Right atrium auricular region (tissue), 2 donors: Measurements from ENCODE around the gene ZBTB7C. TPM values are rescaled to one million over a fixed set of nuclear protein-coding genes. Genes with fewer than 3 reads are reported as not detected.

Source experiments
- DNase-seq: peaks from one replicate; pipeline ENCODE4 v3.0.0-alpha.2; 2019; ENCODE audit warnings: low spot score
- H3K27ac ChIP-seq, 2 donors: fragments of 200-600 bp; sonication (generic); 1 replicate in 1 of 2; 2 replicates in 1 of 2; pipeline ENCODE4 v1.5.1; 2016 to 2019
- H3K27me3 ChIP-seq, 2 donors: fragments of 200-600 bp; sonication (generic); one replicate each; pipeline versions ENCODE4 v1.5.1 to v1.6.0; 2017 to 2019
- H3K36me3 ChIP-seq: fragments of 200-600 bp; sonication (generic); one replicate; pipeline ENCODE4 v1.5.1; 2016
- H3K4me1 ChIP-seq, 2 donors: fragments of 200-600 bp; sonication (generic); one replicate each; pipeline versions ENCODE4 v1.5.1 to v1.6.0; 2017 to 2019
- H3K4me3 ChIP-seq, 2 donors: fragments of 200-600 bp; sonication (generic); 1 replicate in 1 of 2; 2 replicates in 1 of 2; pipeline ENCODE4 v1.5.1; 2017 to 2019; ENCODE audit warnings: mild to moderate bottlenecking in 1 of 2, moderate library complexity in 1 of 2
- H3K9me3 ChIP-seq, 2 donors: fragments of 200-600 bp; sonication (generic); one replicate each; pipeline ENCODE4 v1.5.1; 2019
- total RNA-seq, 2 donors: library from RNA; depleted of rRNA; stranded (reverse); fragments of >200 nt; gene quantifications; one replicate each; pipeline ENCODE4 v1.1.0, GENCODE V29; 2016
- TF ChIP-seq, protein P1 (sequence below), 2 donors: fragments of 200-600 bp; sonication (generic); IDR thresholded peaks; one replicate each; pipeline ENCODE4 v1.5.1; 2019; ENCODE audit warnings: antibody characterized with exemption in 2 of 2

The ZBTB7C gene
- total RNA-seq, 2 donors from 2014 or later, result 1.8 to 7.7 TPM

DNA sequence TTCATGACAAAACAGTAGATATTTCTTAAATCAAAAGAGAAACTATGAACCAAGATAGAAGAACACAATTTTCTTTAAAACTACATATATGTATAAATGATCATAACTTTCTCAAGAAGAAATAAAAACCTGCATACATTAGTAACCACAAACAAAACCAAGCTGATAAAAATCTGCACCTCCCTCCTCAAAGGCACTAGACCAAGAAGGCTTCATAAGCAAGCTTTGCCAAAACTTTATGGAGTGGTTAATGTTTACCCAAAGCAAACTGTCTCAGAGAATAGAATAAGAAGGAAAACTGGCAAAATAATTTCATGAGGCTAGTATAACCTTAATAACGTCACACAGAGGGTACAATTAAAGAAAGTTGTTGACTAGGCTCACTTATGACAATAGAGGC is 138.3 kb downstream of the ZBTB7C start:
- DNase-seq, result no peak
- Histone ChIP-seq H3K27ac (no peak overlapping the region), H3K36me3 (no peaks in the 10 kb centered on the region), H3K4me1 (no peaks in the 10 kb centered on the region), H3K9me3 (no peaks in the 10 kb centered on the region), H3K27me3 (no peaks in the 10 kb centered on the region), H3K4me3 (no peak overlapping the region)
- TF ChIP-seq, protein P1, sequence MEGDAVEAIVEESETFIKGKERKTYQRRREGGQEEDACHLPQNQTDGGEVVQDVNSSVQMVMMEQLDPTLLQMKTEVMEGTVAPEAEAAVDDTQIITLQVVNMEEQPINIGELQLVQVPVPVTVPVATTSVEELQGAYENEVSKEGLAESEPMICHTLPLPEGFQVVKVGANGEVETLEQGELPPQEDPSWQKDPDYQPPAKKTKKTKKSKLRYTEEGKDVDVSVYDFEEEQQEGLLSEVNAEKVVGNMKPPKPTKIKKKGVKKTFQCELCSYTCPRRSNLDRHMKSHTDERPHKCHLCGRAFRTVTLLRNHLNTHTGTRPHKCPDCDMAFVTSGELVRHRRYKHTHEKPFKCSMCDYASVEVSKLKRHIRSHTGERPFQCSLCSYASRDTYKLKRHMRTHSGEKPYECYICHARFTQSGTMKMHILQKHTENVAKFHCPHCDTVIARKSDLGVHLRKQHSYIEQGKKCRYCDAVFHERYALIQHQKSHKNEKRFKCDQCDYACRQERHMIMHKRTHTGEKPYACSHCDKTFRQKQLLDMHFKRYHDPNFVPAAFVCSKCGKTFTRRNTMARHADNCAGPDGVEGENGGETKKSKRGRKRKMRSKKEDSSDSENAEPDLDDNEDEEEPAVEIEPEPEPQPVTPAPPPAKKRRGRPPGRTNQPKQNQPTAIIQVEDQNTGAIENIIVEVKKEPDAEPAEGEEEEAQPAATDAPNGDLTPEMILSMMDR (IDR thresholded peaks at IDR 0.05), result no peak

DNA sequence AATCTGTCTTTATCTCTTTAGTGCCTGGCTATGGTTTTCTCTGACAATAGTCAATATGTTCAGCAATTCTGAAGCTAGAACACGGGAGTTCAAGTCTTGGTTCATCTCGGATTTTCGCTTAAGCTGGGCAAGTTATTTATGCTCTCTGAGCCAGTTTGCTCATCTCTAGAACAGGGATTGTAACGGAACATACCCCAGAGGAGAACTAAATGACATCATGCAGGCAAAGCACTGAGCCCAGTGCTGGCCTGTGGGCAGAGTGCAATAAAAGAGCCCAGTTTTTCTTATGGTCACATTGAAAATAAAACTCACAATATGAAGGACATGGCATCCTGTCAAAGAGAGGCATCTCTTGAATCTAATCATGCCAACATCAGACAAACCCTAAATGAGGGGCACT is 143.9 kb downstream of the ZBTB7C start:
- no peaks in the 10 kb centered on the region for H3K4me1 ChIP-seq
- no peaks in the 10 kb centered on the region for H3K27me3 ChIP-seq
- no peaks in the 10 kb centered on the region for H3K9me3 ChIP-seq
- DNase-seq, result no peak
- TF ChIP-seq, protein P1 (IDR thresholded peaks at IDR 0.05), result no peak
- no peak overlapping the region for H3K27ac ChIP-seq
- no peak overlapping the region for H3K4me3 ChIP-seq
- H3K36me3 ChIP-seq, result no peaks in the 10 kb centered on the region

DNA sequence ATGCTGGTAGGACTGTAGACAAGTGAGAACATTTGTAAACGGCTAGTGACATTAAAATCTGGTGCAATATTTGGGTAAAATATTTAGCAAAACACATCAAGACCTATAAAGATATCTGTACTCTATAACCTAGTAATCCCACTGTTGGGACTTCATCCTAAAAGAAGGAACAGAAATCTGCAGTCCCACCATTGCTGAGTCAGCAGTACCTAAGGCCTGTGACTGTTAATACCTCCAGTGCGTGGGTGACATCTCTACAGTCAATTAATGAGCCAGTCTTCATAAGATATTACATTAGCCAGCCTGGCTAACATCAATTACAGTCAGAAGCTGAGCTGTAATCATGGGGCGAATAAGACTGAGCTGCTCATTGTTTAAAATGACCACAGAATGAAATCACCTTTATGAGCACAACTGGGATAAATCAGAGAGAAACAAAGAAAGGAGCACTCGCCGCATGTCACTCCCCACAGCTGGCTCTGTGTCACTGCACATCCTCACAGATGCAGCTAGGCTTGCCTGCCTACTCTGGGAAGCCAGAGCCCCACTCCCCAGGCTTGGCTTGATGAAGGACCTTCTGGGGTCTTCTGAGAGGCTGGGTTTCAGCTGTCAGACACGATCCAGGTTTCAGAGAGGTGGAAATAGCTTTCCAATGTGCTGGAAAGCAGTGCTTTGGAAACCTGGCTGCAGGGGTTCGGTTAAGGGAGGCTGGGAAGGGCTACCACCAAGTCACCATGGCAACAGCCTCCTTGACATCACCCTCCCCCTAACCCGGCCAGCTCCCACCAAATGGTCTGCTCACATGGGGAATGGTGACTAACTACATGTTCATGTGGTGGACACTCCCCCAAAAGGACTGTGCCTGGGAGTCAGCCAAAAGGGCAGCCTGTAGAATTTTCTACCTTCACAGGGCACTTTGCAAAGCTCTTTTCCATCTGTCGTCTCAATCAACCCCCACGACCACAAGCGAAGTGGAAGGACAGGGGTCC is 145.0 kb downstream of the ZBTB7C start:
- DNase-seq, result no peak
- H3K27ac ChIP-seq, result no peak overlapping the region
- TF ChIP-seq, protein P1 (IDR thresholded peaks at IDR 0.05), result no peak

DNA sequence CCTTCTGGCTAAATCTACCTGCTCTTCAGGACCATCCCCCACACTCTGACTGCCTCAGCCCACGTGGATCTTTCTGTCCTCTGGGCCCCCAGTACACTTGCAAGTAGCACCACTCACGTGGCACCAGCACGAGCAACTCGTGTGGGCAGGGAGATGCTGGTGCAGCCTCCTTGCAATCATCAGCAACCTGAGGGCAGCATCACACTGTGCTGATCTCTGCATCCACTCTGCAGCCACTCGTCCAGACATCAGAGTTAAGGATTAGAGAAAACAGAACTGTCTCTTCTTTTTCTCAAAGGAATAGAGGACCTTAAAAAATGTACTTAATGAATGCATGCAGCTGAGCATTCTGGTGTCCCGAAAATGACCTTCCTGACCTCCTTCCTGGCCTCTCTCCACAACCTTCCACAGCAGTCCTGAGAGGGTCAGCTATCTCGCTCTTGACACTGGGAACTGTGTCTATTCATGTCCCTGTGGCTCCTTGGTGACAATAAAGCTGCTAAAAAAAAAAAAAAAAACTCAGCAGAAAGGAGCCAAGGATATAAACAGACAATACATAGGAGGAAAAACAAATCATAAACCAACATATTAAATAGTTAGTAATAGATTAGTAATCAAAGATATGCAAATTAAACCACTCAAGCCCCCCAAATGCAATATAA is 145.9 kb downstream of the ZBTB7C start:
- no peak for DNase-seq
- Histone ChIP-seq H3K4me1 (no peaks in the 10 kb centered on the region), H3K4me3 (no peak overlapping the region), H3K9me3 (no peaks in the 10 kb centered on the region), H3K27ac (no peak overlapping the region), H3K36me3 (no peaks in the 10 kb centered on the region), H3K27me3 (no peaks in the 10 kb centered on the region)
- TF ChIP-seq, protein P1 (IDR thresholded peaks at IDR 0.05), result no peak

More for the DNA sequence above, 145.0 kb downstream of the ZBTB7C start:
- Histone ChIP-seq H3K27me3 (no peaks in the 10 kb centered on the region), H3K36me3 (no peaks in the 10 kb centered on the region), H3K4me3 (no peak overlapping the region), H3K4me1 (no peaks in the 10 kb centered on the region), H3K9me3 (no peaks in the 10 kb centered on the region)

DNA sequence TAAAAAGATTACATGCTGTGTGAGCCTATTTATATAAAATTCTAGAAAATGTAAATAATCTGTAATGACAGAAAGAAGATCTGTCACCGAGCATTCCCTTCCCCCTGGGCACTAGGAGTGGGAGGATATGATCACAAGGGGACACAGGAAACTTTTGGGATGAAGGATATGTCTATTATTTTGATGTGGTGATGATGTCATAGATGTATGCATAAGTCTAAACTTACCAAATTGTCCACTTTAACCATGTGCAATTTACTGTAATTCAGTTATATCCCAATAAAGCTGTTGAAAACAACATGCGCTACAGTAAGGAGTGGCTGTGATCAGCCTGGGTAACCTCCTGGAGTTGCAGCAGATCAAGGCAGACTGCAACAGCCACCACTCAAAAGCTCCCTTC is 148.9 kb downstream of the ZBTB7C start:
- DNase-seq, result no peak

More for the DNA sequence above, 148.9 kb downstream of the ZBTB7C start:
- H3K9me3 ChIP-seq, result peaks cover 6 to 15% of the 10 kb centered on the region in 2 donors
- H3K4me1 ChIP-seq, result no peaks in the 10 kb centered on the region
- no peaks in the 10 kb centered on the region for H3K36me3 ChIP-seq
- TF ChIP-seq, protein P1 (IDR thresholded peaks at IDR 0.05), result no peak
- no peak overlapping the region for H3K27ac ChIP-seq
- H3K27me3 ChIP-seq, result no peaks in the 10 kb centered on the region
- no peak overlapping the region for H3K4me3 ChIP-seq
